Activated naive CD4-positive, alpha-beta T cell treated with anti-CD3 and anti-CD28 coated beads, Interleukin-2, amount 10 ng/mL, durations not matched to agents 7 days and 5 days (primary cell): ENCODE data around the gene SMAD2.
"Not testable (repeated sequence)": the region's sequence is repeated elsewhere in the genome, so short reads cannot be mapped to it uniquely, and the experiment has no call there.

ENCODE experiments used
- CTCF ChIA-PET: fragments of 350-600 bp; sonication (Branson Sonifier 250); formaldehyde crosslinking; loops from one replicate; lab custom pipeline; 2021; ENCODE audit warnings: antibody characterized with exemption; lab: Charles Lee
- DNase-seq: peaks from one replicate; pipeline ENCODE4 v3.0.0-alpha.2; 2020
- H3K27ac Mint-ChIP-seq: one replicate; pipeline ENCODE4 v1.8.0; 2021; ENCODE audit warnings: mild to moderate bottlenecking, moderate library complexity, mixed read lengths
- H3K27me3 Mint-ChIP-seq: one replicate; pipeline ENCODE4 v1.8.0; 2021; ENCODE audit warnings: mild to moderate bottlenecking, mixed read lengths
- H3K36me3 Mint-ChIP-seq: one replicate; pipeline ENCODE4 v1.8.0; 2021; ENCODE audit warnings: mixed read lengths
- H3K4me1 Mint-ChIP-seq: one replicate; pipeline ENCODE4 v1.8.0; 2021; ENCODE audit warnings: mixed read lengths
- H3K4me3 Mint-ChIP-seq: one replicate; pipeline ENCODE4 v1.8.0; 2021; ENCODE audit warnings: mild to moderate bottlenecking, moderate library complexity, mixed read lengths
- H3K9me3 Mint-ChIP-seq: one replicate; pipeline ENCODE4 v1.8.0; 2021; ENCODE audit warnings: mixed read lengths

Gene SMAD2

DNA sequence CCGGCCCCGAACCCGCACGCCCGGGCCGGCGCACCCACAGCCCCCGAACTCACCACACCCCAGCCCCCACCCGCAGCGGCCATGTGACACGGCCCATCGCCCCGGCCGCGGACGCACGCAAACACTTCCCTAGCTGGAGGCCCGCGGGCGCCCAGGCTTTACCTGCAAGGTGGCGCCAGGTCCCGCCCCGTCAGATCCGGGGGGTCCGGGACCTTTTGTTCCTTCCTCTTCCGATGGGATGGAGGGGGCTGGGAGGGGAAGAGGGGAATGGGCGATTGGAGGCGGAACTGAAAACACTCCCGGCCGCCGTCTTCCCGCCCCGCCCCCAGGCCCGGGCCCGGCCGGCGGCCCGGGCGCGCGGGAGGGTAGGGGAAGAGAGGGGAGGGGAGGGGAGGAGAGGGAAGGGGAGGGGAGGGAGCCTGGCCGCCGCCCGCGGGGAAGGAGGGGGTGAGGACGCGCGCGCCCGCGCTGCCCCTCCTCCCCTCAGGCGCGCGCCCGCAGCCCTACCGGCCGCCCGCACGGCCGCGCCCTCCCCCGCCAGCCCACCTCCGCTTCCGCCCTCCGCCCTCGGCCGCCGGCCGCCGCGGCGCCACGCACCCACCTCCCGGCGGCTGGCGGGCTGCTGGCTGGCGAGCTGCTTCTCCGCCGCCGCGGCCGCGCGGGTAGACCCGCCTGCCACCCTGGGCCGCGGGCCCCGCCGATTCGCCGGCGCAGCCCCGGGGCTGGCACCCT, at the start of gene SMAD2:
SMAD2 (minus strand) TSS at position 461 of the 732 bp plus-strand sequence. CDS start 33,903 bp downstream, outside the sequence.
- H3K4me3 Mint-ChIP-seq: peak within 1 kb of the TSS; percentile 91
- CTCF ChIA-PET: no interaction called here
- H3K27me3 Mint-ChIP-seq: peaks cover 6% of the 10 kb centered on the region
- H3K27ac Mint-ChIP-seq: peak within 1 kb of the TSS; percentile 95
- peak; percentile 84 for DNase-seq
- no peaks in the 10 kb centered on the region for H3K9me3 Mint-ChIP-seq
- peaks cover 49% of the 10 kb centered on the region for H3K4me1 Mint-ChIP-seq
- peaks cover 20% of the 10 kb centered on the region for H3K36me3 Mint-ChIP-seq

DNA sequence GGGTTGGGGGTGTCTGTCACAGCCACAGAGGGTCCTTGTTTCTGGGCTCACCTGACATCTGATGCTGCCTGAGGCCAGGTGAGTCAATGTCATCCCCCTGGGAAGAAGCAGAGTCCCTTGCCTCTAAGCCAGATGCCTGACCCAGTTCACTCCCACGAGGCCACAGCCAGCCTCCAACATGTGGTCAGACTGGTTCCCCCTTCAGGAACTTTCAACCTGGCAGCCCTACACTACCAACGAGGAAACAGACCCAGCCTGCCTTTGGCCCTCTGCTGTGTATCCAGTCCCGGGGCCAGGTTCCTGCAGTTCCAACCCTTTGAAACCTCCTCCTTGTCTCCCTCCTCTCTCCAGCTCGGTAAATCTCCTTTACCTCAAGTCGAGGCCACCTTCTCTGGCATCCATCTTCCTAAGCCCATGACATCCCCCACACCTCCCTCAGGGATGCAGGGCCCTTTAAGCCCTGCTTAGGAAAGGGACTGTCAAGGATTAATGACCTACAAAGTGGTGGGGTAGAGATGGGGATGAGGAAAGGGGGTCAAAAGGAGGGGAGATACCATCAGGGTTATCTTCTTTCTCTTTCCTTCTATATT, 49.2 kb upstream of the SMAD2 start:
- no peak for DNase-seq
- H3K36me3 Mint-ChIP-seq: no peaks in the 10 kb centered on the region
- peaks cover 18% of the 10 kb centered on the region for H3K27me3 Mint-ChIP-seq
- CTCF ChIA-PET: no interaction called here
- no peak overlapping the region for H3K27ac Mint-ChIP-seq
- no peaks in the 10 kb centered on the region for H3K4me1 Mint-ChIP-seq
- no peaks in the 10 kb centered on the region for H3K9me3 Mint-ChIP-seq
- H3K4me3 Mint-ChIP-seq: no peak overlapping the region

DNA sequence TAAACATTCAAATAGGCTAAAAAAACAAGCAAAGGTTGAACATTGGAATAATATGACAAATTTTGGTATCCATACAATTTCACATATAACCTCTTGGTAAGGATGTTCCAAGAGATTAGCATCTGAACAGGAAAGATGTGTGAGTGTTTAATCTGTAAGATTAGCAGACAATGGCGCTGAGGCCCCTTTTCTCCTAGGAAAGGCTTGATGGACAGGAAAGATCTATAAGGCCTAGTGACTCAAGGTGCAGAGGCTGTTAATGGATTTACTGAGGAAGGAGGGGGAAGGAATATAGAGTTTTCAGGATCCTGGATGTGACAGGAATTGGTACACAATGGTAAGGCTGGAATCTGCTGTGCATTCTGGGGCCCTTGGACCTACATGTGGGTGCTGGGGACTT, 48.1 kb upstream of the SMAD2 start:
- CTCF ChIA-PET: no interaction called here
- no peaks in the 10 kb centered on the region for H3K9me3 Mint-ChIP-seq
- H3K36me3 Mint-ChIP-seq: no peaks in the 10 kb centered on the region
- no peaks in the 10 kb centered on the region for H3K4me1 Mint-ChIP-seq
- H3K4me3 Mint-ChIP-seq: no peak overlapping the region
- H3K27me3 Mint-ChIP-seq: peaks cover 18% of the 10 kb centered on the region
- H3K27ac Mint-ChIP-seq: no peak overlapping the region
- no peak for DNase-seq

DNA sequence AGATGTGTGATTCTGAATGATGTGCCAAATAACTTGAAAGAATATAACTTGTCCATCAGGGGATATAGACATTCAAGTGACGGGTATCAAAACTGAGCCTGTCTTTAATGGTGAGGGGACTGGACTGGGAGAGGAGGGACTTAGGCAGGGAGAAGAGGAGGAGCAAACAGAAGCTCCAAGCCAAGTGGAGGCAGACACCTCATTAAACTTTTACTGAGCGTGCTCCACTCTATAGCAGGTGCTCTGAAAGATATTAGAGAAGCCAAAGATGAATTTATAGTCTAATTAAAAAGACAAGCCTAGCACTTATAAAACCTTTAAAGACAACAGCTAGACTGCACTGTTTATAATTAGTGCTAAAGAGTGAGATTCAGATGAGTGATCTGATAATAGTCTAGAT, 47.7 kb upstream of the SMAD2 start:
- H3K27ac Mint-ChIP-seq: no peak overlapping the region
- H3K4me1 Mint-ChIP-seq: no peaks in the 10 kb centered on the region
- H3K4me3 Mint-ChIP-seq: no peak overlapping the region
- CTCF ChIA-PET: no interaction called here
- H3K27me3 Mint-ChIP-seq: peaks cover 22% of the 10 kb centered on the region
- no peak for DNase-seq
- no peaks in the 10 kb centered on the region for H3K36me3 Mint-ChIP-seq
- no peaks in the 10 kb centered on the region for H3K9me3 Mint-ChIP-seq

DNA sequence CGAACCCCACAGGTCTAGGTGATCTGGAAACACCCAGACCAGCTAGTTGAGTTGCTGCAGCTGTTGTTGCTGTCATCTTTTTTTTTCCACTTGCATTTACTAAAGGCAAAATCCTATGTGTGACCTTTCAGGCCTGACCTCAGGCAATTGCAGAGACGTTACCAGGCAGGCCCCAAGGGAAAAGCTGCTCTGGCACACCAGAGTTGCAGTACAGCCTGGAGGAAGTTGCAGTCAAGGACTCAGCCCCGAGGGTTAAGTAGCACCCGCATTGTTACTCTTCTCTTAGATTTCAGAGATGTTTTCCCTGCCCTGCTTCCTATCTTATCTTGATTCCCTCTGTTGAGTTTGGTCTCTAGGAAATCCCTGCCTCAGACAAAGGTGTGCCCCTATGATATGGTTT, 45.2 kb upstream of the SMAD2 start:
- Mint-ChIP-seq H3K27me3 (peaks cover 29% of the 10 kb centered on the region), H3K4me1 (no peaks in the 10 kb centered on the region), H3K4me3 (no peak overlapping the region), H3K27ac (no peak overlapping the region), H3K36me3 (no peaks in the 10 kb centered on the region), H3K9me3 (no peaks in the 10 kb centered on the region)
- CTCF ChIA-PET: no interaction called here
- DNase-seq: no peak

DNA sequence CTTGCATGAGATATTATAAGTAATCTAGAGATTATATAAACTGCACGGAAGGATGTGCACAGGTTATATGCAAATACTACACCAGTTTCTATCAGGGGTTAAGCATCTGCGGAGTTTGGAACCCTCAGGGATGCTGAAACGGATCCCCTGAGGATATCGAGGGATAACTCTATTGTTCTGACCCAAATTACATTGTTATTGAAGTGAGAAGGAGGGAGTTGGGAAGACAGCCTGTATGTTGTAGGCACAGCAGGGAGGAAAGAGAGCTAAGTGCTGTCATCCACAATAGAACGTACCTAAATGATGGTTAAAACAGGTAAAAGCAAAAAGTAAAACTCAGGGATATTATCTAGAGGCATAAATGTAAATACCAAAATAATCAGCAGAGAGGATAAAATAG, 44.6 kb upstream of the SMAD2 start:
- Mint-ChIP-seq H3K27me3 (peaks cover 35% of the 10 kb centered on the region), H3K4me1 (no peaks in the 10 kb centered on the region), H3K9me3 (no peaks in the 10 kb centered on the region), H3K36me3 (no peaks in the 10 kb centered on the region), H3K4me3 (no peak overlapping the region), H3K27ac (no peak overlapping the region)
- CTCF ChIA-PET: no interaction called here
- DNase-seq: no peak

DNA sequence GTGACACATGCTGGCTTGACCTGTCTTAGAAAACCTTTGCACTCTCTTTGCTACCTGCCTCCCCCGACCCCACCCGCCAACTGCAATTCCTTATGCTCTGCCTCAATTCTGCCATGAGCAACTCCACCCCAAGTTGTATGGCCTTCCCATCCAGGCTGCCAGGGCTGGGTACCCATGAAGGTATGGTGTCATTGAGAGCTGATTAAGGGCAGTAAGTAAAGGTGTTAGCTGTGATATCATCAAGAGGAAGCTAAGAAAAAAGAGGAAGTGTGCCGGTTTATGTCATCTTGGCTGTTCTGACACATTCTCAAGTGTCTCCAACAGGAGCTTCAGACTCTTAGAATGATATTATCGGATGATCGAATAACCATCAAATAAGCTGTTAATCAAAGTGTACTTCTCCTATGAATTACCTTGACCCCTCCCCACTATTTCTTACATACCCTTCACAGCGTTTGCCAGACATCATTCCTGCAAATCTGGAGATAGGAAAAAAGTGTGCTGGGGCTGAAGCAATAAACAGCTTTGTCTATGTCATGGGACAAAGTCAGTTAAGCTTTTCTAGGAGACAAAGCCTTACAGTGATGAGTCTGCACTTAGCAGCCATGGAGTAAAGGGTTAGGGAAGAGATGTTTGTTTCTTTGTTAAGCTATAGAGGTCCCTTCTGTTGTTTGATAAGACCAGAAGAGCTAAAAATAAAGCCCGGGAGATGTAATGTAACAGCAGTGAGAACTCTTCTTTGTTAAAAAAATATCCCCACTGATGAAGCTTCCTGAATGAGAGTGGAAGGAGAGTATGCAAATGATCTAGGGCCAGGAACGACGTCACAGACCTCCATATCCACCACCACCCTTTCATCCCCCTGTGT, 40.4 kb upstream of the SMAD2 start:
- Mint-ChIP-seq H3K4me3 (no peak overlapping the region), H3K9me3 (no peaks in the 10 kb centered on the region), H3K27ac (no peak overlapping the region), H3K36me3 (no peaks in the 10 kb centered on the region), H3K4me1 (no peaks in the 10 kb centered on the region), H3K27me3 (peaks cover 22% of the 10 kb centered on the region)
- no peak for DNase-seq
- CTCF ChIA-PET: interaction anchor here (1.1 kb wide), 1 partner anchor 200 kb away, joined by 3 read pairs; no protein-coding TSS in a partner anchor

DNA sequence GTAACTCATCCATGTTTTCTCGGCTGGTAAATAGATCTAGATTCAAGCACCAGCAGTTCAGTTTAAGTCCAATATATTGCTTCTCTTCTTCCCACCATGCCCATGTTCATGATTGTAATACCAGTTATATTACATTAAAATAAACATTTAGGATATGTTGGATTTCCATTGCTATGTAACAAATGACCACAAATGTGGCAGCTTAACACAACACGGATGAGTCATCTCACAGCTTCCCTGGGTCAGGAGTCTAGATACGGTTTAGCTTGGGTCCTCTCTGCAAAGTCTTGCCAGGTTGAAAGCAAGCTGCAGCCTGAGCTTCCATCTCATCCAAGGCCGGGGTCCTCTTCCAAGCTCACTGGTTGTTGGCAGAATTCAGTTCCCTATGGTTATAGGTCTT, 39.4 kb upstream of the SMAD2 start:
- H3K4me3 Mint-ChIP-seq: no peak overlapping the region
- H3K9me3 Mint-ChIP-seq: no peaks in the 10 kb centered on the region
- peaks cover 20% of the 10 kb centered on the region for H3K27me3 Mint-ChIP-seq
- H3K36me3 Mint-ChIP-seq: no peaks in the 10 kb centered on the region
- H3K27ac Mint-ChIP-seq: no peak overlapping the region
- CTCF ChIA-PET: no interaction called here
- H3K4me1 Mint-ChIP-seq: no peaks in the 10 kb centered on the region
- no peak for DNase-seq

DNA sequence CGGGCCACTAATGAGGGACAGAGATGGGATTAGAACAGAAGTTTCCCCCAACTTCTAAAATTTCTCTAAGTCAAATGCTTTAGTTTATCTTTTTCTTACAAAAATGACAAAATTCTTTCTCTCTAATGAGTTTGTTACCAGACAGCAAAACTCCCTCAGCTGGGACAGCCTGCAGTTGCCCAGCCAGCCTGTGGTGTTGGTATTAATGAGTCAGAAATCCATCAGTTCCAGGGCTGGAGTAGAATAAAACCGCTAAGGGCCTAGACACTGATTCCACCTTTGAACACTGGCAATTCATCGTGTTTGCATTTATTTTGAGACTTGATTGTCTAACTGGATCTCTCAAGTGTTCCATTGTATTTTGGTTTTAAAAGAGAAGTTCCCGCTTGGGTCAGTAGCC, 38.3 kb upstream of the SMAD2 start:
- no peak for DNase-seq
- Mint-ChIP-seq H3K4me3 (no peak overlapping the region), H3K27ac (no peak overlapping the region), H3K27me3 (peaks cover 20% of the 10 kb centered on the region), H3K9me3 (no peaks in the 10 kb centered on the region), H3K36me3 (no peaks in the 10 kb centered on the region), H3K4me1 (no peaks in the 10 kb centered on the region)
- CTCF ChIA-PET: no interaction called here

DNA sequence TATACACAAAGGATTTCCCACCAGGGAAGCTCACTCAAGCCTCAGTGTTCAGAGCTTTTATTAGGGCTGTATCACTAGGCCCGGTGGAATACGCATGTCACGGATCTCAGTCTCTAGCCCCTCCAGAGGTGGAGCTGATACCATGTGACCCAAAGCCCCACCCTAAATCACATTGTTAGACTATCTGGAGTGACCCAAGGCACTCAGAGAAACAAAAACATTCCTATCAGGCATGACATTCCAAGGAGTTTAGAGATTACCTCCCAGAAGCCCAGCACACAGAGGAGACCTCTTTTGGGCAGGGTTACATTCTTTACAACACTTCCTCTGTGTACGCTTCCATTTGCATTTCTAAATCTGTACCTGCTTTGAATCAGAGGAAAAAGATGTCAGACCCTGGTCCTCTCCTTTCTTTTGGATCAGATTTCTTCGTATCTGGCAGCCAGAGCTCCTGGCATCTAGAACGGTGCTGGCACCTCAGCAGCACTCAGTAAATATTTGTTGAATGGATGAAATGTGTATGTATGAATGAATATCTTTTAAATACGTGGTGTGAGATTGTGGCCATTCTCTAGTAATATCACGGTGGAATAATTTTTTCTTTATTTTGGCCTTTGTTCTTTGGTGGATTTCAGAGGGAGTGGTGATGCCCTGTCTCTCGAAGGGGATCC, 37.7 kb upstream of the SMAD2 start:
- H3K27me3 Mint-ChIP-seq: peaks cover 15% of the 10 kb centered on the region
- no peak overlapping the region for H3K27ac Mint-ChIP-seq
- no peak overlapping the region for H3K4me3 Mint-ChIP-seq
- CTCF ChIA-PET: no interaction called here
- no peak for DNase-seq
- no peaks in the 10 kb centered on the region for H3K9me3 Mint-ChIP-seq
- H3K36me3 Mint-ChIP-seq: no peaks in the 10 kb centered on the region
- no peaks in the 10 kb centered on the region for H3K4me1 Mint-ChIP-seq

DNA sequence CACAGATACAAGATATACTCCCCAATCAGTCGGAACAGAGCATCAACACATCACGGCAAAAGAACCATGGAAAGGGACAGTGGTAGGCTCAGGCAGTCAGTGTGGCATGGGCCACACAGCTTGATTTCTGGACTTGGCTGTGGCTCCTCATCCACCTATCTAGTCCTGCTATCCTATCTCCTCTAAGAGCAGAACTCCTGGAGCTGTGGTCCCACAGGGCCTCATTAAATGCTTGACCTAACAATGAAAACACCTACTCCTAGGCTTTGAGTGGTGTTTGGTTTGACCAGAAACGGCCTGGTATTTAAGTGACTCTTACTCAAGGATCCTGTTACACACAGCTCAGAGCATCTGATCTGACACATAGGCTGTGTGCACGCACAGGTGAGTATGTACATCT, 33.6 kb upstream of the SMAD2 start:
- no peak for DNase-seq
- Mint-ChIP-seq H3K27ac (no peak overlapping the region), H3K9me3 (peaks cover 27% of the 10 kb centered on the region), H3K27me3 (no peaks in the 10 kb centered on the region), H3K36me3 (peaks cover 7% of the 10 kb centered on the region), H3K4me1 (no peaks in the 10 kb centered on the region), H3K4me3 (no peak overlapping the region)
- CTCF ChIA-PET: no interaction called here

DNA sequence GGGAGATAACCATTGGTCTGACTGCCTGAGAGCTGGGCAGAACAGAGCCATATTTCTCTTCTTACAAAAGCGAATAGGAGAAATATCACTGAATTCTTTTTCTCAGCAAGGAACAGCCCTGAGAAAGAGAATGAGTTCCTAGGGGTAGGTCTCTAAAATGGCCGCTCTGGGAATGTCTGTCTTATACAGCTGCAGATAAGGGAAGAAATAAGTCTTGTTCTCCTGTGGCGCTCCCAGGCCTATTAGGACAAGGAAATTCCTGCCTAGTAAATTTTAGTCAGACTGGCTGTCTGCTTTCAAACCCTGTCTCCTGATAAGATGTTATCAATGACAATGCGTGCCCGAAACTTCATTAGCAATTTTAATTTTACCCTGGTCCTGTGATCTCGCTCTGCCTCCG, 30.5 kb upstream of the SMAD2 start:
- H3K4me1 Mint-ChIP-seq: not testable (repeated sequence)

DNA sequence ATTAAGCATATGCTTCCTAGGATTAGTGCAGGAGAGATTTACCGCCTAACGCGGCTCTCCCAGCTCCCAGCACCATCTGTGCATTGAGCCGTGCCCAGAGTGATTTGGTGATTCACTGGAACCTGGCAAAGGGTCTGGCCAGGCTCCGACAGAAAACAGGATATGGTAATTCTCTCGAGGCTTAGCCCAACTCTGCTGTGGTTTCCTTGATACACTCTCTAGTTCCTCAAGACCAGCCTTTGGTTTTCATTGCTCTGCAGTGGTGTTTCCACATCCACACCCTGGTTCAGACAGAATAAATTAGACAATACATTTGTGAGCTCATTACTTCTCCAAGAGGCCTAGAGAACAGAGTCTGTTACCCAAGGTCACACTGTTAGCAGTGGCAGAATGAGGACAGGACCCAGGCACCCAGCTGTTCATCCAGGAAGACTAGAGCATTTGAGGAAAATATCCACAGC, 23.0 kb upstream of the SMAD2 start:
- H3K9me3 Mint-ChIP-seq: no peaks in the 10 kb centered on the region

More for the DNA sequence above, 30.5 kb upstream of the SMAD2 start:
- CTCF ChIA-PET, H3K4me3 Mint-ChIP-seq, DNase-seq, H3K36me3 Mint-ChIP-seq, H3K27ac Mint-ChIP-seq: not testable (repeated sequence)
- Mint-ChIP-seq H3K27me3 (peaks cover 11% of the 10 kb centered on the region), H3K9me3 (peaks cover 27% of the 10 kb centered on the region)

DNA sequence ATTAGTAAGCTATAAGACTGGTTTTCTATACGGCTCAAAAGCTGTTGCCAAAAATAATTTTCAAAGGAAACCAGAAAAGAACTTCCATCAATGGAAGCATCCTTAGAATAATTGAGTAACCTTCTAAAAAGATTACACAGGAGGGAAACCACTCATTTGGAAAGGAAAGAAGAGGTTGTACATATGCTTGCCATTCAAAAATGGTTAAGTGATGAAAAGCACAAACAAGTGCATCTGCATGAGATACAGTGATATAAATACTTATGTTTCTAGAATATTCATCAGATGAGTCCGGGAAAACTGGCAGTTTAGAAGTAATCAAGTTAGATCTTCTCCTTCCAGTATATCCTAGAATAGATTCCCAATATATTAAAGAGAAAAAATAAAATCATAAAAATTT, 20.1 kb upstream of the SMAD2 start:
- H3K4me3 Mint-ChIP-seq: no peak overlapping the region
- H3K4me1 Mint-ChIP-seq: peaks cover 20% of the 10 kb centered on the region
- peaks cover 11% of the 10 kb centered on the region for H3K27me3 Mint-ChIP-seq
- no peak for DNase-seq
- peaks cover 2% of the 10 kb centered on the region for H3K9me3 Mint-ChIP-seq
- no peaks in the 10 kb centered on the region for H3K36me3 Mint-ChIP-seq
- no peak overlapping the region for H3K27ac Mint-ChIP-seq
- CTCF ChIA-PET: interaction anchor here (0.7 kb wide), 1 partner anchor 11 kb away, joined by 3 read pairs; no protein-coding TSS in a partner anchor

More for the DNA sequence above, 23.0 kb upstream of the SMAD2 start:
- Mint-ChIP-seq H3K27ac (peak overlapping the region; percentile 84), H3K4me3 (no peak overlapping the region), H3K27me3 (peaks cover 16% of the 10 kb centered on the region), H3K36me3 (no peaks in the 10 kb centered on the region), H3K4me1 (peaks cover 20% of the 10 kb centered on the region)
- CTCF ChIA-PET: interaction anchor here (0.9 to 1.0 kb wide), 2 partner anchors 20 to 44 kb away, joined by 3 read pairs; no protein-coding TSS in a partner anchor
- DNase-seq: peak; percentile 53
